Camera-type eye (tissue), 1 donor: ENCODE data around the gene NT5DC4. TPM values are rescaled to one million over a fixed set of nuclear protein-coding genes. Genes with fewer than 3 reads are reported as not detected.

Experiments
- total RNA-seq: library from RNA; depleted of rRNA; stranded (reverse); fragments of >200 nt; gene quantifications from one replicate; pipeline ENCODE4 v1.2.3, GENCODE V29; 2014

NT5DC4 gene
- total RNA-seq: 0.22 TPM

GRCh38 chr2:112720785-112721184 lies at the start of gene NT5DC4:
TSS of gene NT5DC4 (plus strand) at chr2:112721020. CDS start at chr2:112721080, 60 bp downstream.

GRCh38 chr2:112764071-112765044 lies 43.5 kb downstream of the NT5DC4 start, which contains the start of gene CKAP2L:
TSS of gene CKAP2L (minus strand) at chr2:112764609. CDS start at chr2:112764598, 11 bp downstream.

GRCh38 chr2:112784199-112785189 lies 63.7 kb downstream of the NT5DC4 start, which contains the start of gene IL1A:
TSS of gene IL1A (minus strand) at chr2:112784493. CDS start at chr2:112783770, 723 bp downstream.

Other genes starting within 250 kb of the NT5DC4 start
- gene TTL, start 238.9 kb upstream of the NT5DC4 start, total RNA-seq: 31.2 TPM
- 27.4 TPM for gene POLR1B, start 178.6 kb upstream of the NT5DC4 start, total RNA-seq
- 28.8 TPM for gene CHCHD5, start 136.4 kb upstream of the NT5DC4 start, total RNA-seq
- gene SLC20A1, start 75.1 kb upstream of the NT5DC4 start, total RNA-seq: 71.6 TPM
- gene CKAP2L, start 43.6 kb downstream of the NT5DC4 start, total RNA-seq: 8.0 TPM
- not detected for gene IL1A, start 63.5 kb downstream of the NT5DC4 start, total RNA-seq
- 1.6 TPM for gene IL1B, start 115.8 kb downstream of the NT5DC4 start, total RNA-seq
- gene IL37, start 190.1 kb downstream of the NT5DC4 start, total RNA-seq: not detected